Measurements from ENCODE around the gene ZNF638.

DNA sequence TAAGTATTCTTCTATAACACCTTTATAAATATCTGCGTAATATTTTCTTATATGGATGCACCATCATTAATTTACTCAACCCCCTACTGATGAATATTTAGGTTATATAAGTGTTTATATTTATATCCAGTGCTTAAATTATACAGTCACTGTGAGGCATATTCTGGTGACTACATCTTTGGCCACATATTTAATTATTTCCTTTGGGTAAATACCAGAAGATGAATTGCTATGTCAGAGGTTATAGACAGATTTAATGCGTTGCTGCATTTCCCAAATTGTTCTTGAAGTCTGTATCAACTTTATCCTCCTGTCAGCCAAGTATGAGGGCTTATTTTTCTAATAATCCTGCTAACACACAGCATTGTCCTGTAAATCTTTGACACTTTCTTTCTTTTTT is 140.4 kb downstream of the ZNF638 start:
- TF ChIP-seq, protein P1, sequence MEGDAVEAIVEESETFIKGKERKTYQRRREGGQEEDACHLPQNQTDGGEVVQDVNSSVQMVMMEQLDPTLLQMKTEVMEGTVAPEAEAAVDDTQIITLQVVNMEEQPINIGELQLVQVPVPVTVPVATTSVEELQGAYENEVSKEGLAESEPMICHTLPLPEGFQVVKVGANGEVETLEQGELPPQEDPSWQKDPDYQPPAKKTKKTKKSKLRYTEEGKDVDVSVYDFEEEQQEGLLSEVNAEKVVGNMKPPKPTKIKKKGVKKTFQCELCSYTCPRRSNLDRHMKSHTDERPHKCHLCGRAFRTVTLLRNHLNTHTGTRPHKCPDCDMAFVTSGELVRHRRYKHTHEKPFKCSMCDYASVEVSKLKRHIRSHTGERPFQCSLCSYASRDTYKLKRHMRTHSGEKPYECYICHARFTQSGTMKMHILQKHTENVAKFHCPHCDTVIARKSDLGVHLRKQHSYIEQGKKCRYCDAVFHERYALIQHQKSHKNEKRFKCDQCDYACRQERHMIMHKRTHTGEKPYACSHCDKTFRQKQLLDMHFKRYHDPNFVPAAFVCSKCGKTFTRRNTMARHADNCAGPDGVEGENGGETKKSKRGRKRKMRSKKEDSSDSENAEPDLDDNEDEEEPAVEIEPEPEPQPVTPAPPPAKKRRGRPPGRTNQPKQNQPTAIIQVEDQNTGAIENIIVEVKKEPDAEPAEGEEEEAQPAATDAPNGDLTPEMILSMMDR (IDR thresholded peaks at IDR 0.05; ENCODE audit: extremely low read depth in 1 of 2, insufficient read depth in 1 of 2, low read depth in 1 of 2, low read length in 2 of 2), result no peak
- TF ChIP-seq POLR2A (IDR thresholded peaks at IDR 0.05; ENCODE audit: low read depth, low read length), result no peak
- no peak for TF ChIP-seq MAX (IDR thresholded peaks at IDR 0.05; ENCODE audit: insufficient read depth, insufficient read length)
- TF ChIP-seq POLR2AphosphoS5 (IDR thresholded peaks at IDR 0.05; ENCODE audit: insufficient read depth, low read depth, low read length), result no peak
- TF ChIP-seq EZH2 (IDR thresholded peaks at IDR 0.05; ENCODE audit: borderline replicate concordance, low read depth, low read length, severe bottlenecking), result no peak
- no peak for TF ChIP-seq MYC (IDR thresholded peaks at IDR 0.05; ENCODE audit: low read depth, low read length)

Measured in endothelial cell of umbilical vein (primary cell).